Activated gamma-delta T cell (primary cell): ENCODE measurements around the gene MFN2.

Experiments
- DNase-seq: peaks from one replicate; lab custom pipeline; 2025; lab: John Stamatoyannopoulos, UW

The MFN2 gene

DNA sequence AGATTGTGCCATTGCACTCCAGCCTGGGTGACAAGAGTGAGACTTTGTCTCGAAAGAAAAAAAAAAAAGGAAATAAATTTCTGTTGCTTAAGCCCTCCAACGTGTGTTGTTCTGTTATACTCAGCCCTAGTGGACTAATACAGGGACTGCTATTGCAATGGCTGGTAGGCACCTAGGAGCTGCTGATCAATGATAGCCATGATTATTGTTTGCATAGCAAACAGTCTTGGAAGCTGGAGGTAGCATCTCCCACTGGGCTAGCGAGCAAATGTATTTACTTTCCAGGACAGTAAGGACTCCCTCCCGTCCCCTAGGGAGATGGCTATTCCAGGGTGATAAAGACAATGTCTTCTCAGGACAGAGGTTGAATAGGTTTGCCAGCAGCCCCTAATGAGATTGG, 69.4 kb downstream of the MFN2 start:
- DNase-seq: no peak

- no peak for DNase-seq
These were observed 71.1 kb downstream of the MFN2 start for GRCh38 chr1:12051361-12051760.

DNA sequence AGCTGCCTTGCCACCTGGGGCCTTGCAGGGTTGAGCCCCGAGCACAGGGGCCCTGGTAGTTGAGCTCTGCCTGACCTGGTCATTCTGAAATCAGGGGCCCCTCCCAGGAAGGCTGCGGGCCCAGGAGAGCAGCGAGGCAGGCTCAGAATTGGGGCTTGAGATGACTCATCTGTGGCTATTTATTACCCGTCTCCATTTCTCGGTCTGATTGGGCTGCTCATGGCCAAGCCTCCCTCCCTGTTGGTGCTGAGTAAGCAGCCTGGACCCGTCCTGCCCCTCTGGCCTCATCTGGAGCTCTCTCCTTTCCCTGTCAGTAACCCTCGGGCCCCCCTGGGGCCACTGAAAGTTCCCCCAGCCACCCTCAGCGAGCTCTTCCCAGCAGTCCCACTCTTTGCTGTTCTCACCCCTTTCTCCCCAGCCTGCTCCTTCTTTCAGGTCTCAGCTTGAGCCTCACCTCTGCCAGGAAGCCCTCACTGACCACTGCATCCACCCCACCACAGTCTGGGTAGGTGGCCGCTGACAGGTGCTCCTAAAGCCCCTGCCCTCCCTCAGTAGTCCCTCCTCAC, 71.8 kb downstream of the MFN2 start:
- no peak for DNase-seq

- no peak for DNase-seq
These were observed 72.9 kb downstream of the MFN2 start for GRCh38 chr1:12052997-12053686.

- DNase-seq: no peak
These were observed 73.7 kb downstream of the MFN2 start for GRCh38 chr1:12053752-12054548.

- no peak for DNase-seq
These were observed 75.0 kb downstream of the MFN2 start for GRCh38 chr1:12055259-12055658.

DNA sequence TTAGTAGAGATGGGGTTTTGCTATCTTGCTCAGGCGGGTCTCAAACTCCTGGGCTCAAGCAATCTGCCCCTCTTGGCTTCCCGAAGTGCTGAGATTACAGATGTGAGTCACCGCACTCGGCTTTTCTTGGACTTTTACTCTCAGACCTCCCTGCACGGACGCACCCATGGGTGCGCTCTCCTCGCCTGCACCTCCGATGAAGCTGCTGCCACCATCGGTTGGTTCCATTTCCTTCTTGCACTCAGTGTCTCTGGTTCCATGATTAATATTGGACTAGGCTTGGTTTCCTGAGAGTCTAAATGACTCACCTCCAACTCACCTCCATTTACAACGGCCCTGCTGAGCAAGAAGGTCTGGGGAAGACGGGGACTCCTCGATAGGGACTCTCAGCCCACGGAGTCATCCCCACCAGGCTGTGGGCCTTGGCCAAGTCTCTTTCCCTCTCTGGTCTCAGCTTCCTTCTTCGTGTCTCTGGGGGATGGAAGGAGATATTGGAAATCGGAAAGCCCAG, 76.1 kb downstream of the MFN2 start:
- DNase-seq: no peak

DNA sequence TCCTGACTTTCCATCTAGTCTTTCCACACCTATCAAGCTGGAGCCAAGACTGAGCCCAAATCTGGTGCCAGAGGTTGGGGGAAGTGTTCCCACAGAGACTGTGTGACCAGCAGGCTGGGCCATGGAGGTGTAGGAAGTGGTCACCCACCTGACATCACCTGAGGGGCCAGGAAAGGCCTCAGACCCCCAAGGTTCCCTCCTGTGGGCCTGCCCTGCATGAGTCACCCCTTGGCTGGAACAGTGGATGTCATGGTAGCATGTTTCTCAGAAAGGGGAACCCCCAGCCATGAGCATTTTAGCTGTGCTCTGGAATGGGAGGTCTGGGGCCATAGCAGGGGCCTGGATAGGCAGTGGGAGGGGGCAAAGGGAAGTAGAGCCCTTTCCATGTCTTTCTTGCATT, 77.1 kb downstream of the MFN2 start:
- DNase-seq: no peak

DNA sequence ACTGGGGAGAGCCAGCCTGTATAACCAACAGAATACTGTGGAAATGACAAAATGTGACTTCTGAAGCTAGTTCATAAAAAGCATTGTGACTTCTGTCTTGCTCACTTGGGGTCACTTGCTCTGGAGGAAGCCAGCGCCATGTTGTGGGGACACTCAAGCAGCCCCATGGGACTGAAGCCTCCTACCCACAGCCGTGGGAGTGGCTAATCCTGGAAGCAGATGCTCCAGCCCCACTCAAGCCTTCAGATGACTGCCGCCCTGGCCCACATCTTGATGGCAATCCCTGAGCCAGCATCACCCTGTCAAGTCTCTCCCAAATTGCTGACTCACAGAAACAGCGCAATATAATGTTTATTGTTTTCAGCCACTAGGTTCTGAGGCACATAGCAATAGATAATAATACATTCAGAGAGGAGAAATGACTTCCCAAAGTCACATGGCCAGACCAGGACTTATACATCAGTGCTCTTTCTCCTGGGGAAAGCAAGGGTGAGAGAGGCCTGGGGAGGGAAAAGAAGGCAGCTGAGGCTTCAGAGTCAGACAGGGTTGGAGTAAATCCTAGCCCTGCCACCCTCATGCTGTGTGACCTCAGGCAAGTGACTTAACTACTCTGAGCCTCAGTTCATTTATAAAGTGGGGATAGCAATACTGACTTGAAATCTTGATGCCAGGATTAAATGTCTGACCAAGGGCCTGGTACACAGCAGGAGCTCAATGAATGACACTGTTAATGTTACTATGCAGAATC, 77.9 kb downstream of the MFN2 start:
- no peak for DNase-seq

DNA sequence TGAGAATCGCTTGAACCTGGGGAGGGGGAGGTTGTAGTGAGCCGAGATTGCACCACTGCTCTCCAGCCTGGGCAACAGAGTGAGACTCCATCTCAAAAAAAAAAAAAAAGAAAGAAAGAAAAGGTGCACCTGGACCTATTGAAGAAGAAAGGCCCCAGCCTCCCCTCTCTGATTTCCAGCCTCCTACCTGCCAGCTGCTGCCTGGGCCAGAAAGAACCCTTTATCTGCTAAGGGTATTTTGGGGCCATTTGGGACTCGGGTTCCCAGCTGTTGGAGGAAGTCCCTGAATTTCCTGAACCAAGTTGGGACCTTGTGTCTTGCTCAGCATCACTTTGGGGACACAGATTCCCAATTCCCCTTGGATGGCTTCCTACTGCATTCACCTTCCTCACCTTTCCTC, 79.0 kb downstream of the MFN2 start:
- no peak for DNase-seq

DNA sequence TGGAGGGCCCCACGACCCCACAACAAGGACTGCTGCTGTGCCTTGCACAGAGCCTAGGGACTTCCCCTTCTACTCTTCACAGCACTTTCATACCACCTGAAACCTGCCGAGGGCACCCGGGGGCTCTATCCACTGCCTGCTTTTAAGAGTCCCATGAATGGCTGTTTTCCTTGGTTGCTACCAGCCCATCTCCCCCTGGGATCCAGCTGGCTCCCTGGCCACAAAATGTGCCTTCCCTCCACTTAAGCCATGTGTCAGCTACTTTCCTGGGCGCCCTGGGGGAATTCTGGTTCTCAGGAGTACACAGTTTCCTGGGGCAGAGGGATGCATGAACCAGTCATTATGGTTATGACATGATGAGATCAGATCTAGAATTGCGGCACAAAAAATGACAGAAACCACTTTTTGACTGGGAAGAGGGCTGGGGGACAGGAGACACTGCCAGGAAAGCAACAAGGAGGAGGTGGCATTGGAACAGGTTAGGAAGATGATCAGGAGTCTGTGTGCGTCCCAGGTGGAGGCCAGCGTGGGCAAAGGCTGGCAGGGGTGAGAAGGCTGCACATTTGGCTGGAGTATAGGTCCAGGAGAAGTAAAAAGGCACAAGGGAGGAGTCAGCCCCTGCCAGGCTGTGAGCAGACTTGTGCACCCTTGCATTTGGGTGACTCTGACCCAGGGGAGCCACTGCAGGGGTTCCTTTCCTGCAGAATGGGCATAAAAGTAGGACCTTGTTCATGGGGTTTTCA, 79.6 kb downstream of the MFN2 start:
- DNase-seq: no peak

- no peak for DNase-seq
These were observed 80.3 kb downstream of the MFN2 start for GRCh38 chr1:12060500-12060899.
